Left cardiac atrium (tissue), 4 donors: ENCODE data around the gene ATMIN. TPM values are rescaled to one million over a fixed set of nuclear protein-coding genes. Genes with fewer than 3 reads are reported as not detected.

Experiments
- ATAC-seq, 2 donors: fragments of 200-7000 bp; cut with Tn5 transposase; one replicate each; pipeline ENCODE4 v1.9.1; 2020; ENCODE audit warnings: mild to moderate bottlenecking in 2 of 2, moderate library complexity in 2 of 2
- DNase-seq: peaks from one replicate; pipeline ENCODE4 v3.0.0-alpha.2; 2020
- intact Hi-C, 2 donors: fragments of 100-400 bp; cut with DNase I; formaldehyde crosslinking; loops; one replicate each; pipeline versions ENCODE4 v1.14.1 to v1.15.1; 2022 to 2023
- total RNA-seq, 2 donors: library from RNA; stranded (reverse); fragmentation: NEBNext Ultra II Directional; extraction: Animal tissue kit (Norgen Biotek cat#: 25700); gene quantifications; one replicate each; pipeline ENCODE4 v1.2.1, GENCODE V29; 2021
- donor health status: DM: no; HTN: yes; CAD: no.
- donor health status: DM: no; HTN: yes; CAD: no; lungs with severe emphysema.
- donor health status: DM: yes; HTN: yes; CAD: no.
- donor health status: Dilated cardiomyopathy.

The ATMIN gene
- total RNA-seq, 2 donors from 2014 or later: 19.4 to 21.3 TPM

DNA sequence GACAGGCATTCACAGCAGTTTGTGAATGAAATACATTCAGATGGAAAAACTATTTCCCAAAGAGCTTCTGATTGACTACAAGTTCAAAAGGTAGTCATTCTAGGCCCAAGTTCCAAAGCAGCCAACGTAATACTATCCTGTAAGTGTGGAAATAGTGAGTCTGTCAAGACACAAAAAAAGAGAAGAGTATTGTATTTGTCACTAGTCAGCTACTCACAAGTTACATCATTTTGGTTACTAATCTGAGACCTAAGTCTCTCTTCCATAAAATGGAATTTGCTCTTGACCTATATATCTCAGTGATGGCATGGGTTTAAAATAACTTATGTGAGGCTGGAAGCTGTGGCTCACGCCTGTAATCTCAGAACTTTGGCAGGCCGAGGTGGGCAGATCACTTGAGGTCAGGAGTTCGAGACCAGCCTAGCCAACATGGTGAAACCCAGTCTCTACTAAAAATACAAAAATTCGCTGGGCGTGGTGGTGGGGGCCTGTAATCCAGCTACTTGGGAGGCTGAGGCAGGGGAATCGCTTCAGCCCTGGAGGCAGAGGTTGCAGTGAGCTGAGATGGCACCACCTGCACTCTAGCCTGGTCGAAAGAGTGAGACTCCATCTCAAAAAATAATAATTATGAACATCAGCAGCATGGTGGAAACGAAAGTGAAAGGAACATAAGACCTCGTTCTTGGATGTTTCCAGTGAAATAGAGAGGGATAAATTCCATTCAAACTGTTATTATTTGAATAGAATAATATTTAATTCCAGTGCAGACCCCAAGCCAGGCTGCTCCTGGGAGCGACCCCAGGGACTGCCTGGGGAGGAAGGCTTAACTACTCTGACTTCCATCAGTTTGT is 31.8 kb upstream of the ATMIN start:
- intact Hi-C loops: no loop called here
- no peak for ATAC-seq
- DNase-seq: no peak

DNA sequence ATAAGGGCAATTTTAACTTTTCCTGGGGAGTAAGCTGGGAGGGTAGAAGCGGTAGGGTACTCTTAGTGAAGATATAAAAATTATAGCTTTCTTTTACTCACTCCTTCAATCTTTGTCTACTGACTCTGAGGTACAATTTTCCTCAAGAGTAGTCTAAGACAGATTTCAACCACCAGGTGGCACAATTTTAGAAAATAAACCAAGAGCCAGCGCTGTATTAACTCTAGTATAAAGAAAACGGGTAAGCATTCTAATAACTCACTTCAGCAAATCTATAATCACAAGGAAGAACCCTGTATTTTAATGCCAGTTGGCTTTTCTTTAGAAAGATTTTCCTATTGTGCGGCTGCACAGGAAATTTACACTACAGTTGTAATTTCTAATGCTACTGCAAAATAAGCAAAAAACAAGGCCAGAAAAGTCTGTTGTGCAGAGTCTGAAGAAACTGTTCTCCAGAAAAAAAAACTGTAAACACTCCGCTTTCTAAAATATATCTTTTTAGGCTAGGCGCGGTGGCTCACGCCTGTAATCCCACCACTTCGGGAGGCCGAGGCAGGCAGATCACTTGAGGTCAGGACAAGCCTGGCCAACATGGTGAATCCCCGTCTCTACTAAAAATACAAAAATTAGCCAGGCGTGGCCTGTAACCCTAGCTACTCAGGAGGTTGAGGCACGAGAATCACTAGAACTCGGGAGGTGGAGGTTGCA is 30.8 kb upstream of the ATMIN start:
- intact Hi-C loops: no loop called here
- ATAC-seq (no peak), DNase-seq (no peak)

GRCh38 chr16:81005610-81006161 is 30.0 kb upstream of the ATMIN start:
- DNase-seq (no peak), ATAC-seq (no peak)
- intact Hi-C loops: no loop called here

DNA sequence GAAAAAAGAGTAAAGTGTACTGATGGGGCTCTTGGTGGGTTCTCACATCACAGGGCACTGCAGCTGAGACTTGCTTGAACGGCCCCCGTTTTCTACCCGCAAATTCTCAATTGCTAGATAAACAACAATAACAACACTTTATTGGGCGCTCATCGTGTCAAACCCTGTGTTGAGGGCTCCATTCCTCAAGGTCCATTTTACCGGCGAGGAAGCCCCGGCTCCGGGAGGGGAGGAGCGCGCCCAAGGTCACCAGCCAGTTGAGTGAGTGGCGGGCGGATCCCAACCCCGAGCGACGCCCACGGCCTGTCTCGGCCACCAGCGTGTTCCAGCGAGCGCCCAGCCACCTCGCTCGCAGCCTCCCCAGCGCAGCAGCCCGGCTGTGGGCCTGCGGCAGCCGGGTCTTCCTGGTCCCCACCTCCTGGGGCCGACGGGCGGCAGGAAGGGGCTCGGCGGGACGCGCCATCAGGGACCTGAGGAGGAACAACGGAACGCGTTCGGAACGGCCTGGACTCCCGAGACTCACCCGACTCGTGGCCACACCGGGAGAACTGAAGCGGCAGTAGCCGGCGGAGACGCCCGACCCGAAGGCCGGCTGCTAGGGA is 29.3 kb upstream of the ATMIN start:
- DNase-seq (peak; percentile 86), ATAC-seq (peak; percentile 62 to 74)
- intact Hi-C loops: no loop called here

- ATAC-seq (peak; percentile 95 to 97), DNase-seq (peak; percentile 99)
- intact Hi-C loops: no loop called here
These were observed 28.6 kb upstream of the ATMIN start, which contains the start of the genes CENPN and CMC2 for GRCh38 chr16:81006813-81007695. CENPN (plus strand) TSS chr16:81007214; CDS start chr16:81011940, 4,726 bp downstream. CMC2 (minus strand) TSS chr16:81006885; CDS start chr16:80997394, 9,491 bp downstream.

- ATAC-seq (no peak), DNase-seq (no peak)
- intact Hi-C loops: no loop called here
These were observed 27.2 kb upstream of the ATMIN start for GRCh38 chr16:81008505-81008789.

DNA sequence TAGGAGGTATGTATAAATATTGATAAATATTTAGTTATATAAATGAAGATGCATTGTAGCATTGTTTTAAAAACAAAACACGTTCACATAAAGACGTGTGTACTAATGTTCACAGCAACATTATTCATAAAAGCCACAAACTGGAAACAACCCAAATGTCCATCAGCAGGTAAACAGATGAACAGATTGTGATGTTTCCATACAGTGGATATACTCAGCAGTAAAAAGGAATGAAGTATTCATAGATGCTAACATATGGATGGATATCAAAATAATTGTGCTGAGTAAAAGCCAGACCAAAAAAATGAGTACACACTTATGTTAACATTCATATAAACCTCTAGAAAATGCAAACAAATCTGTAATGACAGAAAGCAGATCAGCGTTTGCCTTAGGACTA is 22.7 kb upstream of the ATMIN start:
- intact Hi-C loops: no loop called here
- no peak for ATAC-seq
- DNase-seq: no peak

GRCh38 chr16:81014672-81015071 is 21.0 kb upstream of the ATMIN start:
- no peak for DNase-seq
- ATAC-seq: no peak
- intact Hi-C loops: no loop called here

- intact Hi-C loops: no loop called here
- DNase-seq (no peak), ATAC-seq (no peak)
These were observed 17.1 kb upstream of the ATMIN start for GRCh38 chr16:81018496-81018895.

DNA sequence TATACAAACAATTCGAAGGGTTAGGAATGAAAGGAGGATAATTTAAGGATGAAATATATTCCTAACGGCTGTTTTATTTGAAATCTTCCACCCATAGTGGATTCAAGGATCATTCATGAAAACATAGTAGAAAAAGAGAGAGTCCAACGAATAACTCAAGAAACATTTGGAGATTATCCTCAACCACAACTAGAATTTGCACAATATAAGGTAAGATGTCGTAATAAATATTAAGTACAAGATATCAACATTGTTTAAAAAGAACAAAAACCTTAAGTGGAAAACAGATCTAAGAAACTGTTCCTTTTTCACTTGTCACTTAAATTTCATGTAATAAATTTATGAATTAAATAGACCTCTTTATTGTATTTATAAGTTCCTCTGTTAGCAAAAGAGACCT is 9.2 kb upstream of the ATMIN start:
- intact Hi-C loops: no loop called here
- ATAC-seq: no peak
- DNase-seq: no peak

DNA sequence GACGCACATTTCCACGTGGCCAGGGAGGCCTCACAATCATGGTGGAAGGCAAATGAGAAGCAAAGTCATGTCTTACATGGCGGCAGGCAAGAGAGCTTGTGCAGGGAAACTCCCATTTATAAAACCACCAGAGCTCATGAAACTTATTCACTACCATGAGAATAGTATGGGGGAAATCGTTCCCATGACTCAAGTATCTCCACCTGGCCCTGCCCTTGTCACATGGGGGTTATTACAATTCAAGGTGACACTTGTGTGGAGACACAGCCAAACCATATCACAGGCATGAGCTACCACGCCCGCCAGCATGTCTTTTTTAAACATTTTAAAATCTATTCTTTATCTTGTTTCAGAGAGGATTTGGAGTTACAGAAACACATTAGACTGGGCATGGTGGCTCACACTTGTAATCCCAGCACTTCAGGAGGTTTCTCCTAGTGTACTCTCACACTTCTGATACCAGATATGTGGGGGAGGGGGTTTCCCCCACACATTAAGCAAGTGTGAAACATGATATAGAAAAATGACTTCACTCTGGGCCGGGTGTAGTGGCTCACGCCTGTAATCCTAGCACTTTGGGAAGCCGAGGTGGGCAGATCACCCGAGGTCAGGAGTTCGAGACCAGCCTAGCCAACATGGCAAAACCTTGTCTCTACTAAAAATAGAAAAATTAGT is 5.6 kb upstream of the ATMIN start:
- DNase-seq (no peak), ATAC-seq (no peak)
- intact Hi-C loops: loop anchor here (10.0 kb wide), 2 partner anchors 365 to 705 kb away; no protein-coding TSS in a partner anchor

- intact Hi-C loops: loop anchor here (5.0 to 10.0 kb wide), 3 partner anchors 359 to 701 kb away; no protein-coding TSS in a partner anchor
- peak; percentile 47 for DNase-seq
These were observed 521 bp downstream of the ATMIN start for GRCh38 chr16:81035975-81036750.

DNA sequence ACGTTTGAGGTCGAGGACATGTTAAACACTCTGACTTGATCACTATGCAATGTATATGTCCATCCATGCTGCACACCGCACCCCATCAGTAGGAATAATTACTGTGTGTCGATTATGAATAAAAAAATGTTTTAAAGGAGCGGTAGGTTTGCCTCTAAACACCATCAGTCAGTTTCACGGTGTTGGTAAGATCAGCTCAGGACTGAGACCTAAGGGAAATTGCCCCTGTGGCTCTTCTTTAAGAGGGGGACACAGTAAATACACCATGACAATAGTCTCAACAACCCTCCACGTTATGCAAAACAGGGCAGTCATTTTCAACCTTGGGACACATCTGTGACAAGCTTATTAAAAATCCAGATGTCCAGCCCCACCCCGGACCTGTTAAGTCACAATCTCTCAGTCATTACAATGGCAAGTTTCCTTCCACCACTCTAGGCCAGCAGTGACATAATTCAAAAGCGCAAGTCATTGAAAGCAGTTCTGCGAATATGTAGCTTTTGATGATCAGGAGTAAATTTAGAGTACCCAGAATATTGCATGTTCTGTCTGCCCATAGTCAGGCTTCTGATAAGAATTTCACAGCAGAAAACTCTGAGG is 1.2 kb downstream of the ATMIN start:
- no peak for DNase-seq
- peak in 1 of 2 donors; percentile 10 for ATAC-seq
- intact Hi-C loops: loop anchor here (5.0 to 10.0 kb wide), 3 partner anchors 358 to 700 kb away; no protein-coding TSS in a partner anchor

More at GRCh38 chr16:81035975-81036750, 521 bp downstream of the ATMIN start:
- ATAC-seq: peak; percentile 21 to 37

DNA sequence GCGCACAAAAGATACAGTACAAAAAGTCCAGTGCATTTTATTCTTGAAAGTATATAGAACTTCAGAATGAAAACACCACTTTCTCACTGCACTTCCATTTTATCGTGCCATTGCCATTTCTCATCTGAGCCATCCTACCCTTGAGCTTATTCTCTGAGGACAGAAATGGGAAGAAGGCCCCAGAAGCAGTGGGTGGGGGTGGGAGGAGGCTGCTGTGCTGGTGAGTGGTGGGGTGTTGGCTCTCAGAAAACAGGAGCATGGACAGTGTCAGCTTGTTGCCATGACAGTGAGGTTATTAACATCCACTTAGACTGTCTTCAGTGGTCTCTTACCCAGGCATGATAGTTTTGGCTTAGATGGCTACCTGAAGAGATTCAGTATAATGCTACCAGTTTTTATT is 4.5 kb downstream of the ATMIN start:
- ATAC-seq (no peak), DNase-seq (no peak)
- intact Hi-C loops: no loop called here

- ATAC-seq (no peak), DNase-seq (no peak)
- intact Hi-C loops: no loop called here
These were observed 5.2 kb downstream of the ATMIN start for GRCh38 chr16:81040842-81041241.

DNA sequence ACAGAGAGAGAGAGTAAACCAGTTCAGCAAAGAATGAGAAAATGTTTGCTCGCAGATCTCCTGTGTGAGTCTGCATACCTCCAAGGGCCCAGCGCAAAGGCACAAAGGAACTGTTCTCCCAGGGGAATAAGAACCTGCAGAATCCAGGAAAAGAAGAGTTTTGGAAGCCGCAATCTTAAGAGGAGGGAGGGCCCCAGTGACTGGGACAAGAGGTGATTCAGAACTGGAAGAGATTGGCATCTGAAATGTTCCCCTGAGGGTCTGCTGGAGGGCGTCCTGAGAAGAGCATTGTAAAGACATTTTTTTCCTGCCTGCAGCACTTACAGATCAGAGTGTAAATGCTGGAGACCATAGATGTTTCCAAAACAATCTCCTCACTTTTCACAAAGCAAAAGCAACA is 6.1 kb downstream of the ATMIN start:
- no peak for ATAC-seq
- intact Hi-C loops: no loop called here

GRCh38 chr16:81042821-81043220 is 7.2 kb downstream of the ATMIN start:
- intact Hi-C loops: no loop called here
- DNase-seq: no peak
- ATAC-seq: no peak

More for the DNA sequence above, 6.1 kb downstream of the ATMIN start:
- no peak for DNase-seq
